ENCODE results near the gene SPATA19.

SPATA19 gene

GRCh38 chr11:133817449-133817848 is 27.9 kb downstream of the SPATA19 start:
- DNase-seq: no peak

- no peak for DNase-seq
Observed at GRCh38 chr11:133816146-133816870, 29.0 kb downstream of the SPATA19 start.

DNA sequence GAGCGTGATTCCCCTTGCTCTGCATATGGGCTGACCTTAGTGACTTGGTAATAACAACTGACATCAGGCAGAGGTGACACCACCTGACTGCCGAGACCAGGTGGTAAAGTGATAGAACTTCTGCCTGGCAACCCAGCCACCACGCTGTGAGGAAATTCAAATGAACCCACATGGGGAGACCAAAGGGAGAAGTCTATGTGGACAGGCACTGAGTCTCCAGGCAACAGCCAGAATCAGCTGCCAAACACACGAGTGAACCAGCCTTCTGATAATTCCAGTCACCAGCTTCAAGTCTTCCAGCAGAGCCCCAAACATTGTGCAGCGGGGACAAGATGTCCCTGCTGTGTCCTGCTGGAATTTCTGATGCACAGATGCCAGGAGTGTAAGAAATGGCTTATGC is 29.7 kb downstream of the SPATA19 start:
- no peak for DNase-seq

DNA sequence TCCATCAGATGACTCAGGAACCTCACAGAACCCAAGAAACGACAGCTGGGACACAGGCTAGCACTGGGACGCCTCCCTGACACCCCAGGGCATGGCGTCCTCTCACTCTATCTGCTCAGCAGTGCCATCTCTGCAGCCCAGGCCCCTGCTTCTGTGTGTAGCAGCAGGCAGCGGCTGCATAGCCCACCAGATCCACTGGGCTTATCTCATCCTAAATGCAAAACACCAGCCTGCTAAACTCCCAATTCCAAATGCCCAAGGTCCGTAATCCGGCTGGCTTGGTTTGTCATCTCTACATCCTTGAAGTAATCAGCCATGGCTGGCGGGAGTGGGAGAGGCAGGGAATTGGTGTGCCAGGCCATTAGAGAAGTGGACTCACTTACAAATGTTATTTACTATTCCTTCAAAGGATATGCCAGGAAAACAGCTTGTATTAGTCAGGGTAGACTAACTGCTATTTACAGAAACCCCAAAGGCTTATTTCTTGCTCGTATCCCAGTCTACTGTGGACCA is 30.7 kb downstream of the SPATA19 start:
- no peak for DNase-seq

GRCh38 chr11:133811850-133812685 is 33.2 kb downstream of the SPATA19 start:
- DNase-seq: no peak

GRCh38 chr11:133810766-133811165 is 34.5 kb downstream of the SPATA19 start:
- no peak for DNase-seq

GRCh38 chr11:133809569-133810491 is 35.5 kb downstream of the SPATA19 start:
- no peak for DNase-seq

GRCh38 chr11:133808393-133809140 is 36.7 kb downstream of the SPATA19 start:
- no peak for DNase-seq

GRCh38 chr11:133803026-133803425 is 42.3 kb downstream of the SPATA19 start:
- no peak for DNase-seq

DNA sequence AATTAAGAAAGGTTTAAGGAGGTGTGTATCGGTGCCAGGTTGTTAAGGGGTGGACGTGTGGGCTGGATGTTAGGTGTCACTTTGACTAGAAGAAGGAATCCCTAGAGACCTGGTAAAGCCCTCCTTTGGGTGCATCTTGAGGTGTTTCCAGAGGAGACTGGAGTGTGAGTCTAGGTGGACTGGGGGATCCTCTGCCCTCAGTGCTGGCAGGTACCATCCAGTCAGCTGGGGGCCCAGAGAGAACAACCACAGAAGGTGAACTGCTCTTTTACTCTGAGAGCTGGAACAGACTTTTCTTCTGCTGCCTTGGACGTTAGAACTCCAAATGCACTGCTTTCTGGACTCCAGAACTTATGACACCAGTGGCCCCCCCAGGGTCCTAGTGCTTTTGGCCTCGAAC is 44.0 kb downstream of the SPATA19 start:
- DNase-seq: no peak

GRCh38 chr11:133800666-133801065 is 44.6 kb downstream of the SPATA19 start:
- DNase-seq: no peak

GRCh38 chr11:133797554-133797953 is 47.8 kb downstream of the SPATA19 start:
- DNase-seq: no peak

DNA sequence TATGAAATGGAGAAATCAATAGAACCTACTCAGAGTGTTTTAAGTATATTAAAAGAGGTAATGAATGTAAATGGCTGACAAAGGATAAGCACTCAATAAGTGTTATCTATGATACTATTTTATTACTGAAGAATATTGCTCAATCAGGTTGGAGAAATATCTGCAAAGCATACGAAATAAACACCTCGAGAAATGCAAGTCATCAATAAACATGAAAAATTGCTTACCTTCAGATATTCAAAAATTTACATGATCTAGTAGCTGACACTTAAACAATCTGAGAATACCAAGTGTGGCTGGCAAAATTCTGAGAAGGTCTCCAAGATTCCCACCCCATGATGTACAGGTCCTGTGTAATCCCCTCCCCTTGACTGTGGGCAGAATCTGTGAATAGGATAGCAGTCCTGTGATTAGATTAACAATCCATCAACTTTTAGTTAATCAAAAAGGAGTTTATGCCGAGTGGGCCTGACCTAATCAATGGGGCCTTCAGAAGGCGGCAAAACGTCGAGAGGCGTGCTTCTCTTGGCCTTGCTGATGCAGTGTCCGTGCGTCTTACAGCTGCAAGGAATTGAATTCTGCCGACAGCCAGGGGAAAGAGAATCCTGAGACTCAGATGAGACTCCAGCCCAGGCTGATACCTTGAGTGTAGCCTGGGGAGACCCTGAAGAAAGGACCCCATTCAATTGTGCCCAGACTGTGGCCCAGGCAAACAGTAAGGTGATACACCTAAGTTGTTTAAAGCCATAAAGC is 49.1 kb downstream of the SPATA19 start:
- DNase-seq: no peak

GRCh38 chr11:133795088-133795487 is 50.2 kb downstream of the SPATA19 start:
- DNase-seq: no peak

GRCh38 chr11:133794205-133794604 is 51.1 kb downstream of the SPATA19 start:
- DNase-seq: no peak

DNA sequence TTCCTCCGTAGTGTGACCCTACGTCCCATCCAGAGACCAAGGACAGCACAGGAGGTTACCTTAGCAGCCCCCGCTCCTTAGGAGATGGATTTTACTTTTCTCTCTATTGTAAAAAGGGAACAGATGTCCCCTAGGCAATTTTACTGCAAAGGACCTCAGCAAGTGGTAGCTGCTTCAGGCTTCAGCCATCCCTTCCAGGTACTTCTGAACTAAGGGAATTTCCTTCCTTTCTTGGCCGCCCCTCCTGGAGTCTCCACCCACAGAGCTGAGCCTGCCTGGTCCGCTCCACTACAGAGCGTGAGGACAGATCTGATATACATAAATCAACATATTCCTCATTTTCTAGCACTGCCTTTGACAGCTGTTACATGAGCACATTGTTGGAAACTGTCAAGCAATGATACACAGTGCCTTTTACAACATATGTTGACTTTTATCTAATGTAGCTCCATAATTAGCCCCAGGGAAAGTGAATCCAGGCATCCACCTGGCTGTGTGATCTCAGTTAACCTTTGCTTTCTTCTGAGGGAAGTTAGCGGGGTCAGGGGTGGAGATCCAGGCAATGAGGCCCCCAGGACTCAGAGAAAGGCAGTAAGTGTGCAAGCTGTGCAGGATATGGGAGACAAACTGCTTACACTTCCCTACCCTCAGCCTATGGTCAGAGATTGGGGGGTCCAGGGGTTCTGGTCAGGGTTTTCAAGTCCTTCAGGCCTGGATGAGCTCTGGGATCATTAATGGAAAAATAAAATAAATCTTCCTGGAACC is 51.9 kb downstream of the SPATA19 start:
- DNase-seq: no peak

- no peak for DNase-seq
Observed at GRCh38 chr11:133790995-133791394, 54.3 kb downstream of the SPATA19 start.

Data from GOT3 (cell line).